Activated CD8-positive, alpha-beta T cell treated with anti-CD3 and anti-CD28 coated beads, Interleukin-2, amount 10 ng/mL, durations not matched to agents 7 days and 5 days (primary cell): ENCODE measurements around the gene TBCD. TPM values are rescaled to one million over a fixed set of nuclear protein-coding genes. Genes with fewer than 3 reads are reported as not detected.
A peak's percentile ranks its signal among the peaks of the same experiment; 100 is the strongest.

Experiments used
- ATAC-seq: fragments of 150-1000 bp; cut with Tn5 transposase; one replicate; pipeline ENCODE4 v1.10.0; 2021; ENCODE audit warnings: moderate library complexity
- CTCF ChIA-PET: fragments of 350-600 bp; sonication (Branson Sonifier 250); formaldehyde crosslinking; loops from one replicate; lab custom pipeline; 2021; ENCODE audit warnings: antibody characterized with exemption; lab: Charles Lee
- POLR2A ChIA-PET: fragments of 350-600 bp; sonication (Branson Sonifier 250); formaldehyde crosslinking; loops from one replicate; lab custom pipeline; 2021; ENCODE audit warnings: antibody characterized with exemption; lab: Charles Lee
- DNase-seq: peaks from one replicate; pipeline ENCODE4 v3.0.0-alpha.2; 2020
- H3K27ac Mint-ChIP-seq: one replicate; pipeline ENCODE4 v1.8.0; 2021; ENCODE audit warnings: mild to moderate bottlenecking, mixed read lengths
- H3K27me3 Mint-ChIP-seq: one replicate; pipeline ENCODE4 v1.8.0; 2021; ENCODE audit warnings: low read depth, mixed read lengths
- H3K36me3 Mint-ChIP-seq: one replicate; pipeline ENCODE4 v1.8.0; 2021; ENCODE audit warnings: low read depth, mixed read lengths
- H3K4me1 Mint-ChIP-seq: one replicate; pipeline ENCODE4 v1.8.0; 2021; ENCODE audit warnings: low read depth, mixed read lengths
- H3K4me3 Mint-ChIP-seq: one replicate; pipeline ENCODE4 v1.8.0; 2021; ENCODE audit warnings: mild to moderate bottlenecking, mixed read lengths
- H3K9me3 Mint-ChIP-seq: one replicate; pipeline ENCODE4 v1.8.0; 2022; ENCODE audit warnings: mixed read lengths; ENCODE audit not compliant: insufficient read depth
- total RNA-seq, 2 experiments: library from RNA; stranded (reverse); gene quantifications; one replicate each; pipeline ENCODE4 v1.2.3, GENCODE V29; 2021

TBCD gene
- total RNA-seq, 2 experiments from 2014 or later = 112 to 122 TPM

- ChIA-PET POLR2A (no interaction called here), CTCF (no interaction called here)
- Mint-ChIP-seq H3K4me3 (no peak overlapping the region), H3K9me3 (peaks cover 3% of the 10 kb centered on the region), H3K27me3 (no peaks in the 10 kb centered on the region), H3K36me3 (peaks cover 24% of the 10 kb centered on the region), H3K27ac (no peak overlapping the region), H3K4me1 (peaks cover 3% of the 10 kb centered on the region)
- DNase-seq (no peak), ATAC-seq (no peak)
Observed at GRCh38 chr17:82800885-82801284, 49.0 kb downstream of the TBCD start.

- POLR2A ChIA-PET = no interaction called here
- ATAC-seq (no peak), DNase-seq (no peak)
- H3K27me3 Mint-ChIP-seq = no peaks in the 10 kb centered on the region
- peaks cover 24% of the 10 kb centered on the region for H3K36me3 Mint-ChIP-seq
- H3K4me3 Mint-ChIP-seq = no peak overlapping the region
- H3K27ac Mint-ChIP-seq = peak overlapping the region; percentile 48
- CTCF ChIA-PET = no interaction called here
- peaks cover 3% of the 10 kb centered on the region for H3K9me3 Mint-ChIP-seq
- H3K4me1 Mint-ChIP-seq = peaks cover 3% of the 10 kb centered on the region
Observed at GRCh38 chr17:82801377-82801970, 49.6 kb downstream of the TBCD start.

DNA sequence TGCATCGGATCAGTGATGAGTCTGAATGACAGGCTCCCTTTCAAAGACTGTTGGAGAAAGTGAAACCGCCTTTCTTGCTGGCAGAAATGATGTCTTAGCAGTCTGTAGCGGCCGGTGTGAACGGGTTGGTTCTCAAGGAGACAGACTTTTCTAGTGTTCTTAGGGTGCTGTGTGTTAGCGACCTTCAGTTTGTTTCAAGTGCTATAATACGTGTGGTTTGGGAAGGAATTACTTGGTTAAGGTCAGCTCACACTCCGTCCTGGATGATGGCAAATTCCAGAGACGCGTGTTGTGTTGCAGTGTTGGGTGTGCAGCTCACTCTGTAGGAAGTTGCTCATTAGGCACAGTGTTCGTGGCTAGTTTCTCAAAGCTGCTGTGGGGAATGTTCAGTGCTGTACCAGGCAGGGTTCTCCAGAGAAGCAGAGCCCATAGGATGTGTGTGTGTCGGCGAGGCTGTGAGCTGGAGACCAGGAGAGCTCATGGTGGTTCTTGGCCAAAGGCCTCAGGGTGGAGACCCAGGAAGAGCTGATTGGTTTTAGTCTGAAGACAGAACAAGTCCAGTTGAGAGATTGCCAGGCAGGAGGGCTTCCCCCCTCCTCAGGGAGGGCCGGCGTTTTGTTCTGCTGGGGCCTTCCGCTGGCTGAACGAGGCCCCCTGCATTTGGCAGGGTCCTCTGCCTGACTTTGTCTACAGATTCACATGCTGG, 50.4 kb downstream of the TBCD start:
- Mint-ChIP-seq H3K4me3 (no peak overlapping the region), H3K27ac (no peak overlapping the region), H3K9me3 (peaks cover 3% of the 10 kb centered on the region), H3K4me1 (peaks cover 3% of the 10 kb centered on the region), H3K27me3 (no peaks in the 10 kb centered on the region), H3K36me3 (peaks cover 24% of the 10 kb centered on the region)
- DNase-seq = no peak
- ATAC-seq = no peak
- CTCF ChIA-PET = no interaction called here
- POLR2A ChIA-PET = interaction anchor here (1.0 kb wide), 1 partner anchor 62 kb away, joined by 4 read pairs; no protein-coding TSS in a partner anchor

DNA sequence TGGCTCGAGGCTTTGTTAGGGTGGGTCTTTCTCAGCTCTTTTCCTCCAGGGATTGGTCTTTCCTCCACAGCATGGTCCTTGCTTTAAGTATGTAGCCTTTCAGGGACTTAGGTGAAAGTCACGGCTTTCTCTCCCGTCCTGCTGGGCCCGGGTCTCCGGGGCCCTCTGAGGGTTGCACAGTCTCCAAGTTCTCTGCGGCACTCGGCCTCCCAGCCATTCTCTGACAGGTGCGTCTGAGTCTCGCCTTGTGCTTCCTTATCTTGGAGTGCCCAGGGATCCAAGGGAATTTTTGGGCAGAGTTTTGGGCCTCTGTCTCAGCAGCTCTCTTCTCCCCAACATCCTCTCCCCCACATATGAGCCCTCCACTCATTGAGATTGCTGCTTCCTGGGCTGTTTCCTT, 51.3 kb downstream of the TBCD start:
- peaks cover 3% of the 10 kb centered on the region for H3K4me1 Mint-ChIP-seq
- POLR2A ChIA-PET = interaction anchor here (1.0 kb wide), 1 partner anchor 61 kb away, joined by 4 read pairs; no protein-coding TSS in a partner anchor
- H3K9me3 Mint-ChIP-seq = peaks cover 3% of the 10 kb centered on the region
- no peak for ATAC-seq
- H3K27ac Mint-ChIP-seq = no peak overlapping the region
- H3K4me3 Mint-ChIP-seq = no peak overlapping the region
- CTCF ChIA-PET = no interaction called here
- H3K27me3 Mint-ChIP-seq = no peaks in the 10 kb centered on the region
- DNase-seq = no peak
- peaks cover 24% of the 10 kb centered on the region for H3K36me3 Mint-ChIP-seq

DNA sequence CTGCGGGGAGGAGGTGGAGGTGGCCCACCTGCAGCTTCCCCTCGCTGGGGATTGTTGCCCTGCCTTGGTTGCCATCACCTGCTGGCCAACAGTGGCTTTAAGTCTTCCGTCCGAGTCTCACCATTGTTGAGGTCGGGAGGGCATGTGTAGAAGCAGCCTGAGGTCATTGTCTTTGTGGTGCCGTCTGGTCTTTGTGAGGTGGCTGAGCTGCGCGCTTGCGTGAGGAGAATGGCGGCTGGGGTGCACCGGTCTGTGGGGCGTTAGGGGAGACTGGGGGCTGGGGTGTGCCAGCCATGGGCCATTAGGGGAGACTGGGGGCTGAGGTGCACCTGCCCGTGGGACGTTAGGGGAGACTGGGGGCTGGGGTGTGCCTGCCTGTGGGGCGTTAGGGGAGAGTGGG, 51.7 kb downstream of the TBCD start:
- Mint-ChIP-seq H3K4me1 (peaks cover 3% of the 10 kb centered on the region), H3K4me3 (no peak overlapping the region), H3K27me3 (no peaks in the 10 kb centered on the region), H3K27ac (no peak overlapping the region), H3K9me3 (peaks cover 3% of the 10 kb centered on the region), H3K36me3 (peaks cover 22% of the 10 kb centered on the region)
- ATAC-seq (no peak), DNase-seq (no peak)
- ChIA-PET CTCF (no interaction called here), POLR2A (no interaction called here)

GRCh38 chr17:82804442-82805191, 52.8 kb downstream of the TBCD start:
- ATAC-seq = no peak
- POLR2A ChIA-PET = no interaction called here
- H3K27ac Mint-ChIP-seq = no peak overlapping the region

DNA sequence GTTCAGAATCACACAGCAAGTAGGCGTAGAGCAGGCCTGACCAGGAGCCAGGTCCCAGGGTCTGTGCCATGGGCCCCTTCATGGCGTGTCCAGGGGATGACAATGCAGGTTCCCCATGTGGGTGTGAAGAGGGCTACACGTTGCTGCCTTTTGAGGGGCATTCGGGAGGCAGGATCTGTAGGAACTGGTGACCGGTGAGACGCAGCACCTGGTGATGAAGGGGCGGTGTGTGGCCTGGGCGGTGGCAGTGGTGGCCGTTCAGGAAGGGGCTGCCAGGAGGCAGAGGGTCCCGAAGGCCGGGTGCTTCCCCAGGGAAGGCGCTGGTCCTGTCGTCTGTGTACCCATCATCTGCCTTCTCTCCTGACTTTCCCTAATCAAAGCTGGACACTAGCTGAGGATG, 53.4 kb downstream of the TBCD start:
- no peak for ATAC-seq
- H3K36me3 Mint-ChIP-seq = peaks cover 16% of the 10 kb centered on the region
- H3K27ac Mint-ChIP-seq = no peak overlapping the region
- ChIA-PET CTCF (no interaction called here), POLR2A (no interaction called here)
- no peak overlapping the region for H3K4me3 Mint-ChIP-seq
- peaks cover 3% of the 10 kb centered on the region for H3K9me3 Mint-ChIP-seq
- H3K4me1 Mint-ChIP-seq = peaks cover 3% of the 10 kb centered on the region
- H3K27me3 Mint-ChIP-seq = no peaks in the 10 kb centered on the region
- no peak for DNase-seq

More at GRCh38 chr17:82804442-82805191, 52.8 kb downstream of the TBCD start:
- CTCF ChIA-PET = no interaction called here
- Mint-ChIP-seq H3K4me1 (peaks cover 3% of the 10 kb centered on the region), H3K27me3 (no peaks in the 10 kb centered on the region), H3K4me3 (no peak overlapping the region), H3K36me3 (peaks cover 22% of the 10 kb centered on the region), H3K9me3 (peaks cover 3% of the 10 kb centered on the region)
- DNase-seq = no peak

DNA sequence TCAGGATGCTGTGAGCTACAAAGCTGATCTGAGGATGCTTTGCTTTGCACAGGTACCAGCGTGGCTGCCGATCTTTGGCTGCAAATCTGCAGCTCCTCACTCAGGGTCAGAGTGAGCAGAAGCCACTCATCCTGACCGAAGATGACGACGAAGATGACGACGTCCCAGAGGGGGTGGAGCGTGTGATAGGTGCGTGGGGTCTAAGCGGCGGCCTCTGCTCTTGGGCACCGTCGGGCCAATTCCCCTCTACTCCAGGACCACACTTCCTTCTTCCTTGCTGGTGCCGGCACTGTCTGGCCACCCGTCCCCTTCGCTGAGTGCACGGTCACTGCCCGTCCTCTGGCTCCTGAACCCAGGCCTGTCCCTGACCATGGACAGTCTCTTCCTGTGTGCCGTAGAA, 54.0 kb downstream of the TBCD start:
- DNase-seq (no peak), ATAC-seq (no peak)
- CTCF ChIA-PET = no interaction called here
- Mint-ChIP-seq H3K27ac (no peak overlapping the region), H3K4me1 (peaks cover 3% of the 10 kb centered on the region), H3K36me3 (peaks cover 14% of the 10 kb centered on the region), H3K27me3 (no peaks in the 10 kb centered on the region), H3K4me3 (no peak overlapping the region), H3K9me3 (peaks cover 3% of the 10 kb centered on the region)
- POLR2A ChIA-PET = no interaction called here

DNA sequence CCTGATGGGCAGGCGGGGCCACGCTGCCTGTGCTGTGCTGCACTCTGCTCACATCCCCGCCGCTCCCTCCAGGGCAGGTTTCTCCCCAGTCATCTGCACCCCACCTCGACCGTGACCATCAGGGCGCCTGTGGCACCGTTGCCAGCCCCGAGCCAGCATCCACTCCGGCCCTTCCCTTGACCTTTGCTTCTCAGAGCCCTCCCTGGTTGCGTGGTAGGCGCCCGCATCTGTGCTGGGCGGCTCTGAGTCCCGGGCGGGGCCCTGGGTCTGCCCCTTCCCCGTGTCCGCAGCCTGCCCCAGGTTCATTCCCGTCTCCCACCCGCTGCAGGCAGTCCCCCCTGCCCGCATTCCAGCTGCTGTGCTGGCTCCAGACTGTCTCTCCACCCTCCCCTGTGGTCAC, 54.8 kb downstream of the TBCD start:
- H3K4me1 Mint-ChIP-seq = peaks cover 2% of the 10 kb centered on the region
- peaks cover 10% of the 10 kb centered on the region for H3K36me3 Mint-ChIP-seq
- no peaks in the 10 kb centered on the region for H3K9me3 Mint-ChIP-seq
- ChIA-PET CTCF (no interaction called here), POLR2A (no interaction called here)
- ATAC-seq (no peak), DNase-seq (no peak)
- no peaks in the 10 kb centered on the region for H3K27me3 Mint-ChIP-seq
- H3K4me3 Mint-ChIP-seq = no peak overlapping the region
- no peak overlapping the region for H3K27ac Mint-ChIP-seq

- Mint-ChIP-seq H3K36me3 (peaks cover 5% of the 10 kb centered on the region), H3K9me3 (no peaks in the 10 kb centered on the region)
- CTCF ChIA-PET = no interaction called here
Observed at GRCh38 chr17:82807101-82807500, 55.2 kb downstream of the TBCD start.

GRCh38 chr17:82807562-82807961, 55.7 kb downstream of the TBCD start:
- ATAC-seq = no peak
- ChIA-PET CTCF (no interaction called here), POLR2A (no interaction called here)
- no peak for DNase-seq
- no peaks in the 10 kb centered on the region for H3K9me3 Mint-ChIP-seq
- H3K4me1 Mint-ChIP-seq = no peaks in the 10 kb centered on the region
- H3K4me3 Mint-ChIP-seq = no peak overlapping the region
- peaks cover 4% of the 10 kb centered on the region for H3K36me3 Mint-ChIP-seq
- no peaks in the 10 kb centered on the region for H3K27me3 Mint-ChIP-seq
- no peak overlapping the region for H3K27ac Mint-ChIP-seq

More at GRCh38 chr17:82807101-82807500, 55.2 kb downstream of the TBCD start:
- DNase-seq (no peak), ATAC-seq (no peak)
- Mint-ChIP-seq H3K4me3 (no peak overlapping the region), H3K27ac (no peak overlapping the region), H3K27me3 (no peaks in the 10 kb centered on the region), H3K4me1 (peaks cover under 1% of the 10 kb centered on the region)
- POLR2A ChIA-PET = no interaction called here

- ChIA-PET CTCF (no interaction called here), POLR2A (no interaction called here)
- H3K4me1 Mint-ChIP-seq = no peaks in the 10 kb centered on the region
- ATAC-seq (no peak), DNase-seq (no peak)
- no peak overlapping the region for H3K27ac Mint-ChIP-seq
- H3K9me3 Mint-ChIP-seq = no peaks in the 10 kb centered on the region
- H3K4me3 Mint-ChIP-seq = no peak overlapping the region
- no peaks in the 10 kb centered on the region for H3K27me3 Mint-ChIP-seq
- peaks cover 4% of the 10 kb centered on the region for H3K36me3 Mint-ChIP-seq
Observed at GRCh38 chr17:82808006-82808405, 56.1 kb downstream of the TBCD start.
